HG03521 (cell line): Measurements from ENCODE around the gene NEK1.
A peak's percentile ranks its signal among the peaks of the same experiment; 100 is the strongest.

ENCODE experiments used
- ATAC-seq: cut with Tn5 transposase; IDR thresholded peaks from one replicate; pipeline ENCODE4 v1.9.1; 2021; ENCODE audit warnings: mild to moderate bottlenecking, moderate library complexity; ENCODE audit not compliant: unreplicated experiment

The NEK1 gene

GRCh38 chr4:169611991-169612870 lies at the start of gene NEK1:
Gene NEK1 (minus strand): TSS chr4:169612583. CDS start chr4:169602630, 9,953 bp downstream.
- peak; percentile 95 for ATAC-seq

GRCh38 chr4:169661761-169662160 lies 49.4 kb upstream of the NEK1 start:
- no peak for ATAC-seq

- ATAC-seq, result no peak
Measured at GRCh38 chr4:169660929-169661328, 48.5 kb upstream of the NEK1 start.

GRCh38 chr4:169659716-169660670 lies 47.6 kb upstream of the NEK1 start:
- peak; percentile 97 for ATAC-seq

- no peak for ATAC-seq
Measured at GRCh38 chr4:169658975-169659715, 46.8 kb upstream of the NEK1 start.

GRCh38 chr4:169658196-169658595 lies 45.8 kb upstream of the NEK1 start:
- no peak for ATAC-seq

GRCh38 chr4:169657470-169658107 lies 45.2 kb upstream of the NEK1 start:
- ATAC-seq, result no peak

GRCh38 chr4:169655401-169655800 lies 43.0 kb upstream of the NEK1 start:
- ATAC-seq, result no peak

GRCh38 chr4:169652535-169652934 lies 40.2 kb upstream of the NEK1 start:
- no peak for ATAC-seq

- ATAC-seq, result no peak
Measured at GRCh38 chr4:169650227-169650936, 38.0 kb upstream of the NEK1 start.

- ATAC-seq, result no peak
Measured at GRCh38 chr4:169649545-169650226, 37.3 kb upstream of the NEK1 start.

- no peak for ATAC-seq
Measured at GRCh38 chr4:169645627-169646026, 33.2 kb upstream of the NEK1 start.

GRCh38 chr4:169644802-169645201 lies 32.4 kb upstream of the NEK1 start:
- ATAC-seq, result no peak

- no peak for ATAC-seq
Measured at GRCh38 chr4:169640261-169640870, 28.0 kb upstream of the NEK1 start.

- no peak for ATAC-seq
Measured at GRCh38 chr4:169634975-169635374, 22.6 kb upstream of the NEK1 start.

- ATAC-seq, result no peak
Measured at GRCh38 chr4:169632896-169633295, 20.5 kb upstream of the NEK1 start.

- no peak for ATAC-seq
Measured at GRCh38 chr4:169630069-169630468, 17.7 kb upstream of the NEK1 start.

- ATAC-seq, result no peak
Measured at GRCh38 chr4:169628579-169628978, 16.2 kb upstream of the NEK1 start.

- ATAC-seq, result peak; percentile 51
Measured at GRCh38 chr4:169627307-169627706, 14.9 kb upstream of the NEK1 start.
